K562 (cell line): ENCODE results near the gene SOST. TPM values are rescaled to one million over a fixed set of nuclear protein-coding genes. Genes with fewer than 3 reads are reported as not detected.

Source experiments
- CSDE1 ChIP-seq, 2 experiments: fragments of 450-650 bp; IDR thresholded peaks; 2 replicates each; pipeline ENCODE4 v1.6.1; 2016; ENCODE audit warnings: mild to moderate bottlenecking in 1 of 2
- PRDM10 ChIP-seq: fragments of 450-650 bp; IDR thresholded peaks from 2 replicates; pipeline ENCODE4 v1.6.1; 2018; ENCODE audit not compliant: partially characterized antibody
- polyA plus RNA-seq, 8 experiments: library from polyadenylated mRNA; depleted of rRNA in 4 of 8; stranded (reverse) in 5 of 8; unstranded in 3 of 8; fragments of >200 nt; fragmentation: Nextera tagmentation in 2 of 8; fragmentation: Illumina TruSeq in 1 of 8; extraction: Ambion mirVana in 2 of 8; extraction: Trizol in 1 of 8; gene quantifications; 2 replicates each; pipeline versions ENCODE4 v1.2.1 to v1.2.3, GENCODE V29; 2011 to 2014; ENCODE audit warnings: inconsistent platforms in 1 of 8, missing spikeins in 1 of 8
- total RNA-seq, 7 experiments: library from RNA; depleted of rRNA in 6 of 7; stranded (reverse); fragments of >200 nt in 6 of 7; fragmentation: Illumina TruSeq in 2 of 7; extraction: Trizol in 2 of 7; gene quantifications; 2 replicates each; pipeline versions ENCODE4 v1.2.1 to v1.2.3, GENCODE V29; 2011 to 2021; ENCODE audit warnings: low replicate concordance in 1 of 7

The SOST gene
- total and polyA plus RNA-seq, 9 of the 15 experiments (the other 6 are each of a cell fraction or from before 2014, with no cell fraction given) = not detected

DNA sequence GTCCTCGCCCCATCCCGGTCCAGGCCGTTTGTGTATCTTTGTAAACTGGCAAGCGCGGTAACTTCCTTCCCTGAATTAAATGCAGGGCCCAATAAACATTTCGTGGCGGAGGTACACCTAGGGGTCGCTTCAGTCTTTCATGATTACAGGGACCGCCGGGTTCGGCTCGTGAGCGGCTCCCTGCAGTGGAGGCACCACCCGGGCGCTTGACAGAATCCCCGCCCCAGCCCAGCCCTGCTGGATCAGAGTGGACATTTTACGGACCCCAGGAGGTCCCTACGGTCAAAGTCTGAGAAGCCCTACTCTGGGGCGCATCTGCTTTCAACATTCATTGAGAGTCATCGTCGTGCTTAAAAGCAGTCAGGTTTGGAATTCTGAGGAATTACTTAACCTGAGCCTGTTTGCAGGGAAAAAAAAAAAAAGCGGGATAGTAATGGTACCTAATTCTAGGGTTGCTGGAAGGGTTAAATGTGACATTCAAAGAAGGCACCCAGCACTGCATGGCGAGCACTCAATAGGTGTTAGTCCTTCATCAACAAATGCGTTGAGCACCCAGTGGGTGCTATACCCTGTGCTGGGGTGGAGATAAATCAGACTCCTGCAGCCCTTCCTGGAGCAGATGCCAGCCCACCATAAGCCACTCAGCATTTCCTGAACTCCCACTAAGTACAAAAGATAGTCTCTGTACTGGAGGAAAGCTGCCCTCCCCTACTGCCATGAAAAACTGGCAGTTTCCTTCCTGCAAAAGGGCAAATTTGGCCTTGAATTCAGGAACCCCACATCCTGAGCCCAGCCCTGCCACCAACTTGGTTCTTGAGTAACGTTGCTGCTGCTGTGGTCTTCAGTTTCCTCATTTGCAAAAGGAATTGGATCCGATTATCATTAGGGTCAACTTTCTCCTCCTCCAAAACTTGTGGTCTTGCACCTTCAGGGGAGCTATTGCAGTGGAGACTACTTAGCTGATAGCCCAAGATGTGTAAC, 20.8 kb upstream of the SOST start (continued):
- no peak for TF ChIP-seq CSDE1 (IDR thresholded peaks at IDR 0.05)
- TF ChIP-seq PRDM10 = peak; percentile 86
- TF ChIP-seq, all 486 proteins: peak for 9
